ENCODE data around the gene SYT15B.
"Not testable (repeated sequence)": the region's sequence is repeated elsewhere in the genome, so short reads cannot be mapped to it uniquely, and the experiment has no call there.

The SYT15B gene

GRCh38 chr10:47725047-47725446 lies 38.3 kb downstream of the SYT15B start:
- DNase-seq: not testable (repeated sequence)

- DNase-seq: not testable (repeated sequence)
Observed at GRCh38 chr10:47724119-47724518, 39.3 kb downstream of the SYT15B start.

GRCh38 chr10:47723362-47723761 lies 40.0 kb downstream of the SYT15B start:
- not testable (repeated sequence) for DNase-seq

- DNase-seq: not testable (repeated sequence)
Observed at GRCh38 chr10:47717011-47717769, 46.2 kb downstream of the SYT15B start.
